Occipital lobe (tissue), 2 donors: ENCODE measurements around the gene TSSK2. TPM values are rescaled to one million over a fixed set of nuclear protein-coding genes. Genes with fewer than 3 reads are reported as not detected.
A peak's percentile ranks its signal among the peaks of the same experiment; 100 is the strongest.

ENCODE experiments used
- DNase-seq: peaks from one replicate; lab custom pipeline; 2025; lab: John Stamatoyannopoulos, UW
- total RNA-seq: library from RNA; depleted of rRNA; stranded (reverse); fragments of >200 nt; gene quantifications from one replicate; pipeline ENCODE4 v1.2.3, GENCODE V29; 2014

TSSK2 gene
- total RNA-seq, 1 donor from 2014 or later = not detected

- no peak for DNase-seq
These were observed 38.2 kb downstream of the TSSK2 start for GRCh38 chr22:19169002-19169946.

- no peak for DNase-seq
These were observed 38.8 kb downstream of the TSSK2 start for GRCh38 chr22:19169947-19170318.

GRCh38 chr22:19172213-19173046 is 41.3 kb downstream of the TSSK2 start:
- DNase-seq = no peak

GRCh38 chr22:19173047-19174035 is 42.2 kb downstream of the TSSK2 start:
- DNase-seq = no peak

- no peak for DNase-seq
These were observed 43.3 kb downstream of the TSSK2 start for GRCh38 chr22:19174106-19175025.

GRCh38 chr22:19175026-19175601 is 44.0 kb downstream of the TSSK2 start:
- no peak for DNase-seq

GRCh38 chr22:19175602-19176174 is 44.6 kb downstream of the TSSK2 start:
- DNase-seq = no peak

GRCh38 chr22:19176175-19176643 is 45.1 kb downstream of the TSSK2 start:
- DNase-seq = no peak

GRCh38 chr22:19176732-19177131 is 45.6 kb downstream of the TSSK2 start:
- no peak for DNase-seq

- no peak for DNase-seq
These were observed 46.3 kb downstream of the TSSK2 start for GRCh38 chr22:19177164-19178064.

- DNase-seq = no peak
These were observed 47.1 kb downstream of the TSSK2 start for GRCh38 chr22:19178065-19178656.

GRCh38 chr22:19178657-19179496 is 47.8 kb downstream of the TSSK2 start, which contains the start of gene SLC25A1:
TSS of gene SLC25A1 (minus strand) at chr22:19178736. CDS start at chr22:19178673, 63 bp downstream.
- DNase-seq = peak; percentile 91

GRCh38 chr22:19179497-19180048 is 48.5 kb downstream of the TSSK2 start:
- DNase-seq = peak; percentile 54

- DNase-seq = no peak
These were observed 49.1 kb downstream of the TSSK2 start for GRCh38 chr22:19180234-19180633.

GRCh38 chr22:19180740-19181410 is 49.8 kb downstream of the TSSK2 start:
- DNase-seq = no peak
